Measurements from ENCODE around the gene ULBP3.
"Not testable (repeated sequence)": the region's sequence is repeated elsewhere in the genome, so short reads cannot be mapped to it uniquely, and the experiment has no call there.

Gene ULBP3

GRCh38 chr6:150016324-150017185 lies 52.4 kb downstream of the ULBP3 start:
- TF ChIP-seq, protein P1, sequence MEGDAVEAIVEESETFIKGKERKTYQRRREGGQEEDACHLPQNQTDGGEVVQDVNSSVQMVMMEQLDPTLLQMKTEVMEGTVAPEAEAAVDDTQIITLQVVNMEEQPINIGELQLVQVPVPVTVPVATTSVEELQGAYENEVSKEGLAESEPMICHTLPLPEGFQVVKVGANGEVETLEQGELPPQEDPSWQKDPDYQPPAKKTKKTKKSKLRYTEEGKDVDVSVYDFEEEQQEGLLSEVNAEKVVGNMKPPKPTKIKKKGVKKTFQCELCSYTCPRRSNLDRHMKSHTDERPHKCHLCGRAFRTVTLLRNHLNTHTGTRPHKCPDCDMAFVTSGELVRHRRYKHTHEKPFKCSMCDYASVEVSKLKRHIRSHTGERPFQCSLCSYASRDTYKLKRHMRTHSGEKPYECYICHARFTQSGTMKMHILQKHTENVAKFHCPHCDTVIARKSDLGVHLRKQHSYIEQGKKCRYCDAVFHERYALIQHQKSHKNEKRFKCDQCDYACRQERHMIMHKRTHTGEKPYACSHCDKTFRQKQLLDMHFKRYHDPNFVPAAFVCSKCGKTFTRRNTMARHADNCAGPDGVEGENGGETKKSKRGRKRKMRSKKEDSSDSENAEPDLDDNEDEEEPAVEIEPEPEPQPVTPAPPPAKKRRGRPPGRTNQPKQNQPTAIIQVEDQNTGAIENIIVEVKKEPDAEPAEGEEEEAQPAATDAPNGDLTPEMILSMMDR (IDR thresholded peaks at IDR 0.05; ENCODE audit: insufficient read depth, low read depth, low read length, missing control alignments) = peak; percentile 48
- DNase-seq (ENCODE audit: low read depth) = peak; percentile 68
- no peak overlapping the region for H3K4me3 ChIP-seq (ENCODE audit: low read depth, low read length)

GRCh38 chr6:150015281-150016001 lies 53.5 kb downstream of the ULBP3 start:
- H3K4me3 ChIP-seq (ENCODE audit: low read depth, low read length); DNase-seq (ENCODE audit: low read depth): not testable (repeated sequence)

DNA sequence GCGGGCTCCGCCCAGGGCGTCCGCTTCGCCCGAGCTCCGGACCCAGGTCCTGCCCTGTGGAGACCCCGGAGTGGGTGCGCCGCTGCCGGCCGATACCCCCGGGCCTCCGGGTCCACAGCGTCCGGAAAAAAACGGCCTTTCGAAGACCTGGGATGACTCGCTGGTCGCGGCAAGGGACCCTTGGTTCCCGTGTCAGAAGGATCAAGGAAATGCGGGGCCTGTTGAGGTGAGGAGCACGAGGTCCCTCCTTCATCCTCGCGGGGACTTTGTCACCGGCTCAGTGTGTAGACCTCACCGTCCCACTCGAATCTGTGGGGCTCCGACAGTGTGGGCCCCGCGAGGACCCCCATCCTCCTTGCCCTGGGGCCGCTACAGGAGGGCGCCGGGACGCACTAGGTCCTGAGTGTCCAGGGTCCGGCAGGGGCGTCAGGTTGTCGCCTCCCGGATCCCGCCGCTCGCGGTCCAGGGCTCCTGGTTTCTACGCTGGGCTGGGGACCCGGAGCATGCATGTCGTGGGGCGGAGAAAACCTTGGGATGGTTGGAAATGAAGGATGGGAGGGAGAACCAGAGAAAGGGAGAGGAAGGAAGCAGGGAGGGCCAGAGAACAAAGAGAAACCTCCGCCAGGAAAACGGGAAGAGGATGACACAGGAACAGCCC lies 54.2 kb downstream of the ULBP3 start:
- DNase-seq (ENCODE audit: low read depth); H3K4me3 ChIP-seq (ENCODE audit: low read depth, low read length): not testable (repeated sequence)

GRCh38 chr6:150013785-150014622 lies 54.9 kb downstream of the ULBP3 start:
- not testable (repeated sequence) for H3K4me3 ChIP-seq (ENCODE audit: low read depth, low read length); DNase-seq (ENCODE audit: low read depth)

- not testable (repeated sequence) for H3K4me3 ChIP-seq (ENCODE audit: low read depth, low read length); DNase-seq (ENCODE audit: low read depth)
These were observed 55.8 kb downstream of the ULBP3 start for GRCh38 chr6:150012846-150013784.

Data from GM12865 (cell line).